Subcutaneous adipose tissue (tissue), 4 donors: ENCODE data around the gene ADAM22. TPM values are rescaled to one million over a fixed set of nuclear protein-coding genes. Genes with fewer than 3 reads are reported as not detected.

ENCODE experiments used
- CTCF ChIP-seq: fragments of 450-650 bp; IDR thresholded peaks from one replicate; pipeline ENCODE4 v1.5.1; 2016; ENCODE audit warnings: low read depth, mild to moderate bottlenecking, control low read depth, antibody characterized with exemption, moderate library complexity
- total RNA-seq, 4 donors: library from RNA; depleted of rRNA; stranded (reverse); fragments of >200 nt; gene quantifications; one replicate each; pipeline ENCODE4 v1.1.0, GENCODE V29; 2016

The ADAM22 gene
- total RNA-seq, 4 donors from 2014 or later: 3.1 to 8.1 (median 4.6) TPM

GRCh38 chr7:88009651-88010050, 75.6 kb downstream of the ADAM22 start:
- no peak for TF ChIP-seq CTCF

DNA sequence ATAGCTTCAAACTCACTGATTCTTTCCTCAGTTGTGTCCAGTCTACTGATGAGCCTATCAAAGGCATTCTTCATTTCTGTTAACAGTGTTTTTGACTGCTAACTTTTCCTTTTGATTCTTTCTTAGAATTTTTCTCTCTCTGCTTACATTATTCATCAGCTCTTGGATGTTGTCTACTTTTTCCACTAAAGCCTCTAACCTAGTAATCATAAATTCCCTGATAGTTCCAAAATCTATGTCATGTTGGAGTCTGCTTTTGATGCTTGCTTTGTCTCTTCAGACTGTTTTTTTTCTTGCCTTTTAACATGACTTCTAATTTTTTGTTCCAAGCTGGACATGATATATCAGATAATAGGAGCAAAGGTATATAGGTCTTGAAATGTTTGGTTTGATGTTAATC, 78.0 kb downstream of the ADAM22 start:
- no peak for TF ChIP-seq CTCF

DNA sequence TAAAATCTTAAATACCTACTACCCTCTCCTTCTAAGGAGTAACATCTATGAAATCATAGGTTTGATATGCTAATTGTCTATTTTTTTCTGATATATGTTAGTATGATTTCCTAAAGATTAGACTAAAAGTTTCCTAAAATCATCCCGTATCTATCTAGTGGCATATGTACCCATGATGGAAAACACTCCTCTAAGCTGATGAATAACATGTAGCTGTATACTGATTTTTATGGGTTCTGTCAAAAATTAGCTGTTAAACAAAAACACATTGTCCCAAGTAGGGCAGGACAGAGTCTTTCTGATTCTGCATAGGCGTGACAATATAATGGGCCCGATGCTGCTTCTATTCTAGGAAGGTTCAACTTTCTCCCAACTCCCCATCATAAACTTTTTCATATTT, 79.9 kb downstream of the ADAM22 start:
- no peak for TF ChIP-seq CTCF

GRCh38 chr7:88014581-88014980, 80.5 kb downstream of the ADAM22 start:
- TF ChIP-seq CTCF: no peak

DNA sequence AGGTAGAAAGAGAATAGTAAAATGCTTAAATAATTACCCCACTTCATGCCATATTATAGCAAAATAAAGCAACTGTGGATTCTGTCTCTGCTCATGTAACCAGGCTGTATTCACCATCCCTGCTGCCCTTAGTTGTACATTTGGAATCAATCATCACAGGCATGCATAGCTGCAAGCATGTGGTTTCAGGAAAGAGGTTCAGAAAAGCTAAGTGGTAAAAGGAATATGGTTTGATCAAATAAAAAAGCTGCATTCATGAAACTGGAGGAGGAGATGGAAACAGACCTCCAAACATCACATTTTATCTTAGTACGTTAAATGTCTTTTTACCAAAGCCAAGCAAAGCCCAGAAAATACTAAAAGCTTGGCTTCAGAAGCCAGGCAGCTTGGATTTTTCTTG, 81.3 kb downstream of the ADAM22 start:
- TF ChIP-seq CTCF: no peak

GRCh38 chr7:88018501-88018900, 84.5 kb downstream of the ADAM22 start:
- no peak for TF ChIP-seq CTCF

- no peak for TF ChIP-seq CTCF
Observed at GRCh38 chr7:88020953-88021665, 87.1 kb downstream of the ADAM22 start.
